Kidney (tissue), 14 donors: ENCODE measurements around the gene MAEA. TPM values are rescaled to one million over a fixed set of nuclear protein-coding genes. Genes with fewer than 3 reads are reported as not detected.

Experiments used
- DNase-seq, 5 donors: peaks; one replicate each; pipeline ENCODE4 v3.0.0-alpha.2; 2013 to 2020
- FAIRE-seq: peaks from 2 replicates; lab custom pipeline; 2012; peaks lifted over from hg19 to GRCh38; lab: Jason Lieb, UNC
- H3K27ac ChIP-seq, 2 donors: one replicate each; pipeline ENCODE4 v1.7.0; 2013; ENCODE audit warnings: low read depth in 2 of 2, low read length in 2 of 2, inconsistent platforms in 1 of 2
- H3K27me3 ChIP-seq: one replicate; pipeline ENCODE4 v1.7.1; 2013; ENCODE audit warnings: low read length, inconsistent platforms; ENCODE audit not compliant: control insufficient read depth, insufficient read depth
- H3K36me3 ChIP-seq, 3 donors: one replicate each; pipeline versions ENCODE4 v1.7.0 to v1.7.1; 2013; ENCODE audit warnings: low read length in 3 of 3, control low read depth in 1 of 3, inconsistent platforms in 1 of 3; ENCODE audit not compliant: insufficient read depth in 3 of 3, control insufficient read depth in 2 of 3
- H3K4me1 ChIP-seq, 3 donors: one replicate each; pipeline versions ENCODE4 v1.7.0 to v1.7.1; 2013; ENCODE audit warnings: low read length in 3 of 3, inconsistent platforms in 1 of 3, low read depth in 1 of 3; ENCODE audit not compliant: control insufficient read depth in 2 of 3, insufficient read depth in 2 of 3
- H3K4me3 ChIP-seq, 3 donors: one replicate each; pipeline versions ENCODE4 v1.7.0 to v1.8.1; 2013; ENCODE audit warnings: low read length in 3 of 3, control low read depth in 1 of 3, inconsistent platforms in 1 of 3
- H3K9ac ChIP-seq, 3 donors: one replicate each; pipeline versions ENCODE4 v1.7.0 to v1.7.1; 2013; ENCODE audit warnings: low read length in 3 of 3, control low read depth in 1 of 3, inconsistent platforms in 1 of 3
- H3K9me3 ChIP-seq, 3 donors: one replicate each; pipeline versions ENCODE4 v1.7.0 to v1.7.1; 2013; ENCODE audit warnings: low read length in 3 of 3, control low read depth in 1 of 3, inconsistent platforms in 1 of 3; ENCODE audit not compliant: control insufficient read depth in 2 of 3, insufficient read depth in 1 of 3
- intact Hi-C: fragments of 100-400 bp; cut with DNase I; formaldehyde crosslinking; loops from one replicate; pipeline ENCODE4 v1.11.1; 2022
- polyA plus RNA-seq: library from polyadenylated mRNA; stranded (reverse); fragments of 350-450 nt; fragmentation: Illumina TruSeq; extraction: RNeasy Lipid Tissue Mini Kit (QIAGEN cat#74804); gene quantifications from one replicate; pipeline ENCODE4 v1.2.3, GENCODE V29; 2014; ENCODE audit warnings: low read depth, low replicate concordance; ENCODE audit not compliant: insufficient read depth
- total RNA-seq: library from RNA; stranded (reverse); fragmentation: NEBNext Ultra II Directional; extraction: Animal tissue kit (Norgen Biotek cat#: 25700); gene quantifications from one replicate; pipeline ENCODE4 v1.2.1, GENCODE V29; 2021
- TF ChIP-seq, protein P1 (sequence below): IDR thresholded peaks from 3 replicates; pipeline ENCODE4 v1.5.1; 2012; ENCODE audit warnings: mild to moderate bottlenecking, moderate library complexity, borderline replicate concordance; ENCODE audit not compliant: insufficient read depth; ENCODE audit errors: extremely low read depth
- donor health status: control.
- donor health status: control.
- donor health status: control.
- donor health status: control.
- donor health status: control.
- donor health status: DM: yes; HTN: yes; CAD: no.
- donor health status: Normal renal cell carcinoma (clear cell type).

The MAEA gene
- total and polyA plus RNA-seq, 2 donors from 2014 or later, result 65.0 to 75.2 TPM

GRCh38 chr4:1321486-1321885, 31.8 kb downstream of the MAEA start:
- peaks cover 8 to 32% (median 21%) of the 10 kb centered on the region in 3 donors for H3K36me3 ChIP-seq
- intact Hi-C loops, result no loop called here
- no peaks in the 10 kb centered on the region for H3K27me3 ChIP-seq
- H3K27ac ChIP-seq, result no peak overlapping the region
- FAIRE-seq (no peak), DNase-seq (peak in 1 of 5 donors; percentile 58)
- H3K9me3 ChIP-seq, result peaks cover 0 to 3% (median 0%) of the 10 kb centered on the region in 3 donors
- peaks cover 0 to 2% (median 0%) of the 10 kb centered on the region in 3 donors for H3K4me1 ChIP-seq
- no peak overlapping the region for H3K4me3 ChIP-seq
- TF ChIP-seq, protein P1, sequence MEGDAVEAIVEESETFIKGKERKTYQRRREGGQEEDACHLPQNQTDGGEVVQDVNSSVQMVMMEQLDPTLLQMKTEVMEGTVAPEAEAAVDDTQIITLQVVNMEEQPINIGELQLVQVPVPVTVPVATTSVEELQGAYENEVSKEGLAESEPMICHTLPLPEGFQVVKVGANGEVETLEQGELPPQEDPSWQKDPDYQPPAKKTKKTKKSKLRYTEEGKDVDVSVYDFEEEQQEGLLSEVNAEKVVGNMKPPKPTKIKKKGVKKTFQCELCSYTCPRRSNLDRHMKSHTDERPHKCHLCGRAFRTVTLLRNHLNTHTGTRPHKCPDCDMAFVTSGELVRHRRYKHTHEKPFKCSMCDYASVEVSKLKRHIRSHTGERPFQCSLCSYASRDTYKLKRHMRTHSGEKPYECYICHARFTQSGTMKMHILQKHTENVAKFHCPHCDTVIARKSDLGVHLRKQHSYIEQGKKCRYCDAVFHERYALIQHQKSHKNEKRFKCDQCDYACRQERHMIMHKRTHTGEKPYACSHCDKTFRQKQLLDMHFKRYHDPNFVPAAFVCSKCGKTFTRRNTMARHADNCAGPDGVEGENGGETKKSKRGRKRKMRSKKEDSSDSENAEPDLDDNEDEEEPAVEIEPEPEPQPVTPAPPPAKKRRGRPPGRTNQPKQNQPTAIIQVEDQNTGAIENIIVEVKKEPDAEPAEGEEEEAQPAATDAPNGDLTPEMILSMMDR, result no peak
- H3K9ac ChIP-seq, result no peak overlapping the region

DNA sequence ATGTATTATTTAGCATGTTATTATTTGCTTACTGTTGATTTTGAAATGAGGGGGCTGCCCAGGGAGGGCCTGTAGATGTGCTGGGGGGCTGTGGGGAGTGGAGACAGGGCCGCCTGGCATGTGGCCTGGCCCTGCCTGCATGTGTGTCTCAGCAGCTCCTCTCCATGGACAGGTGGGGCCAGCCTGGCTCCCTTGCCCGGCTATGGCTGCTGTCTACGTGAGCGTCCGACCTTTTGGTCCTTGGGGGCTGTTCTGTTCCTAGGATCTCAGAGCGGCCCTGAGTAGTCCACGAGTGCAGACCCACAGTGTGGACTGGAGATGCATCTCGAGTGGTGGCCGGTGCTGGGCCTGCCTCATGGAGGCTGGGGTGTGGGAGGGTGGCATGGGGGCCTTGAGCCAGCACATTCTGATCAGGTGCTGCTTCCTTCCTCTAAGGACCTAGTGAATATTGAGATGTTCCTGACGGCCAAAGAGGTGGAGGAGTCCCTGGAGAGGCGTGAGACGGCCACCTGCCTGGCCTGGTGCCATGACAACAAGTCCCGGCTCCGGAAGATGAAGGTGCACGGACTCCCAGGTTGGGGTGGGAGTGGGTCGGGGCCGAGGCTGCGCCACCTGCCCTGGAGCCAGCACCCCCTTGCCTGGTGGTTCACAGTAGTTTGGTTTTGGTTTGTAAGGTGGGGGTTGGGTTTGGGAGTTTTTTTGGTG, 32.4 kb downstream of the MAEA start:
- H3K4me3 ChIP-seq, result no peak overlapping the region
- FAIRE-seq (no peak), DNase-seq (peak in 1 of 5 donors; percentile 61)
- TF ChIP-seq, protein P1, result no peak
- intact Hi-C loops, result no loop called here
- H3K4me1 ChIP-seq, result peaks cover 0 to 2% (median 0%) of the 10 kb centered on the region in 3 donors
- H3K9ac ChIP-seq, result no peak overlapping the region
- H3K36me3 ChIP-seq, result peaks cover 8 to 30% (median 21%) of the 10 kb centered on the region in 3 donors
- no peaks in the 10 kb centered on the region for H3K27me3 ChIP-seq
- H3K27ac ChIP-seq, result no peak overlapping the region
- H3K9me3 ChIP-seq, result peaks cover 0 to 3% (median 0%) of the 10 kb centered on the region in 3 donors

DNA sequence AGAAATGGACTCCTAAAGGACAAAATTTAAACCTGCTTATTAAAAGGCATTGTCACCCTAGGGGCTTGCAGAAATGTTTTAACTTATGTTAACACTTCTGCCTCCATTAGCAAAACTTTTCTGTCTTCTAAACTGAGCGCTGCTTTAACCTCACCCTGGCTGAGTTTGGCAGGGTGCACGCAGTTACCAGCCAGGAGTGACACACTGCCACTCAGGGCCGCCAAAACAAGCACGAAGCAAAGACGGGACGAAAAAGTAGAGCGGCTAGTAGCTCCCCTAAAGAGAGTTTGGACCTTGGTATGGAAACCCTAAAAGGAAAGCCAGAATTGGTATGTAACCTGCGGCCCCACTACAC, 33.6 kb downstream of the MAEA start:
- Histone ChIP-seq H3K36me3 (peaks cover 6 to 28% (median 15%) of the 10 kb centered on the region in 3 donors), H3K27ac (no peak overlapping the region), H3K4me1 (peaks cover 0 to 2% (median 0%) of the 10 kb centered on the region in 3 donors), H3K9ac (no peak overlapping the region), H3K4me3 (no peak overlapping the region), H3K27me3 (no peaks in the 10 kb centered on the region), H3K9me3 (peaks cover 0 to 3% (median 0%) of the 10 kb centered on the region in 3 donors)
- intact Hi-C loops, result no loop called here
- TF ChIP-seq, protein P1, result no peak
- no peak for FAIRE-seq
- DNase-seq, result peak in 1 of 5 donors; percentile 7
